Endometrial microvascular endothelial cells (primary cell): ENCODE measurements around the gene SNX32. TPM values are rescaled to one million over a fixed set of nuclear protein-coding genes. Genes with fewer than 3 reads are reported as not detected.

Experiments used
- in situ Hi-C: cut with HindIII; loops from 2 replicates; pipeline ENCODE4 v1.10.0; 2017; ENCODE audit warnings: low sequenced_read_pairs, low pct_unique_long_range_greater_than_20kb; ENCODE audit errors: inconsistent ontology term
- total RNA-seq: library from RNA; depleted of rRNA; stranded (reverse); fragments of >200 nt; gene quantifications from one replicate; pipeline ENCODE4 v1.2.3, GENCODE V29; 2015; ENCODE audit errors: inconsistent ontology term

The SNX32 gene
- total RNA-seq, 1 donor from 2014 or later = not detected

DNA sequence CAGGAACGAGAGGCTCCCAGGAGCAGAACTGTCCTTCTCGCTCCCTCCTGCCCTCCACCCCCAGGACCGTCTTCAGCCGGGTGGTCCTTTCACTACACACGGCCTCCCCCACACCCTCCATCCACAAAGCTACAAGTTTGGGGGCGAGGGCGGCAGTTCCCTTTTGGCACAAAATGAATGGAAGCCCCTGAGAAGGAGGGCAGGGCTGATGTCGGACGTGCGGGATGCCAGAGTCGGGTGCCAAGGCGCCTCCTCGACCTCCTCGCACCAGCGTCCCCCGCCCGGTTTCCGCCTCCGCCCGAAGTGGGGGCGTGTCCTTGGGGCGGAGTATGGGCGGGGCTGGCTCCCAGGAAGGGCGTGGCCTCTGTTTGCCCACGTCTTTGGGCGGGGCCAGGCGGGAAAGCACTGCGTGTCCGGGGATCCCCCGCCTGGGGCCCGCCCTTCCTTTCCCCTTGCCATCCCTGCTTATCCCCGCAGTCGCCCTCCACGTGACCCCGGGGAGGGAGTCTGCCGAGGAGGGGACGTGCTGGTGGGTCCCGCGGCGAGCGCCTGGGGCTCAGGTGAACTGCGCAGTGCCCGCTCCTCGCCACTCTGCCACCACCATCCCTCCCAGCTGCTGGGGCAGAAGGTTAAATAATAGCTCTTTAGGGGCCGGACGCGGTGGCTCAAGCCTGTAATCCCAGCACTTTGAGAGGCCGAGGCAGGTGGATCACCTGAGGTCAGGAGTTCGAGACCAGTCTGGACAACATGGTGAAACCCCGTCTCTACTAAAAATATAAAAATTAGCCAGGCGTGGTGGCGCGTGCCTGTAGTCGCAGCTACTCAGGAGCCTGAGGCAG is 39.8 kb downstream of the SNX32 start:
- in situ Hi-C loops = no loop called here

DNA sequence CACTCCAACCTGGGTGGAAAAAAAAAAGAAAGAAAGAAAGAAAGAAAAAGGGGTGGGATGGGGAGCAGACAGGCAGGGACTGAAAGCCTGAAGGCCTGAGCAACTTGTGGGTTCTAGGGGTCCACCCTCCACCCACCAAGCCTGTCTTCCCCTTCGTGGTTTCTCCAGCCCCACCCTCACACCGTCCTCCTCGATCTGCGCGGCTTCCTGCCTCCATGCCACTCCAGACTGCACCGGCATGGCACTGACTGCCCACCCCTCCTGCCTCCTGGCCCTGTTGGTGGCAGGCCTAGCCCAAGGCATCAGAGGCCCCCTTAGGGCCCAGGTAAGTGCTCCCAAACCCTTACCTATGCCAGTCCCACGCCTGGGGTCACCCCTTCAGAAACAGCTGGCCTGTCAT is 45.9 kb downstream of the SNX32 start, which contains the start of gene CTSW:
Gene CTSW (plus strand): TSS at position 221 of the 400 bp plus-strand sequence. CDS start 18 bp downstream, at position 239.
- in situ Hi-C loops = no loop called here

GRCh38 chr11:65880027-65880426 is 46.3 kb downstream of the SNX32 start:
- in situ Hi-C loops = no loop called here

- in situ Hi-C loops = no loop called here
Observed at GRCh38 chr11:65880844-65881421, 47.2 kb downstream of the SNX32 start.

- in situ Hi-C loops = no loop called here
Observed at GRCh38 chr11:65882120-65883057, 48.6 kb downstream of the SNX32 start.

DNA sequence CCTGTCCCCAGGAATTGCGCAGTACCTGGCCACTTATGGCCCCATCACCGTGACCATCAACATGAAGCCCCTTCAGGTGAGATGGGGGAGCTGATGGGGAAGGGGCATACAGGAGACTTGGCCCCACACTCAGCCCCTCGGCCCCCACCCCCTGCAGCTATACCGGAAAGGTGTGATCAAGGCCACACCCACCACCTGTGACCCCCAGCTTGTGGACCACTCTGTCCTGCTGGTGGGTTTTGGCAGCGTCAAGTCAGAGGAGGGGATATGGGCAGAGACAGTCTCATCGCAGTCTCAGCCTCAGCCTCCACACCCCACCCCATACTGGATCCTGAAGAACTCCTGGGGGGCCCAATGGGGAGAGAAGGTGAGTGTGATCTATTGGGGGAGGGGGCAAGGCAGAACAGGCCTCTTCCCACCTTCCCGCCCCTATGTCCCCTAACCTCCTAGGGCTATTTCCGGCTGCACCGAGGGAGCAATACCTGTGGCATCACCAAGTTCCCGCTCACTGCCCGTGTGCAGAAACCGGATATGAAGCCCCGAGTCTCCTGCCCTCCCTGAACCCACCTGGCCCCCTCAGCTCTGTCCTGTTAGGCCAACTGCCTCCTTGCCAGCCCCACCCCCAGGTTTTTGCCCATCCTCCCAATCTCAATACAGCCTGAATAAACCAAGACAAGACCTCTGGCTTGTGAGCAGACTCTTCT is 49.4 kb downstream of the SNX32 start:
- in situ Hi-C loops = no loop called here

GRCh38 chr11:65883786-65884715 is 50.3 kb downstream of the SNX32 start:
- in situ Hi-C loops = no loop called here

GRCh38 chr11:65884716-65885092 is 50.9 kb downstream of the SNX32 start:
- in situ Hi-C loops = no loop called here

DNA sequence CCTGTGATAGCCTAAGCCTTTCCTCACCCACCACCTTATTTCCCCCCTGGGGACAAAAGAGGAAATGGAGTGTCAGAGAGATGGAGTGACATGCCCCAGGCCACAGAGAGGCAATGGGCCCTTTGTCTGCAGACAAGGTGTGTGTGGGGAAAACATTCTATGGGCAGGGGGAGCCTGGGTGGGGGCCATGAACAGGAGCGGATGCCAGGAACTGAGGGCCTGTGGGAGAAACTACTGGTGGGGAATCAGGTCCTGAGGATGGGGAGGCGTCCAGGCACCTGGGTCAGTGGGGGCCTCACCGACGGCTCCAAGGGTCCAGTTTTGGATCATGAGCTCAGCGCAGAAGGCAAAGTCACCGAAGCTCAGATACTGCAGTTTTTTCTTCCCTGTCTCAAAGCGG is 51.5 kb downstream of the SNX32 start:
- in situ Hi-C loops = no loop called here

- in situ Hi-C loops = no loop called here
Observed at GRCh38 chr11:65885808-65886536, 52.2 kb downstream of the SNX32 start.

DNA sequence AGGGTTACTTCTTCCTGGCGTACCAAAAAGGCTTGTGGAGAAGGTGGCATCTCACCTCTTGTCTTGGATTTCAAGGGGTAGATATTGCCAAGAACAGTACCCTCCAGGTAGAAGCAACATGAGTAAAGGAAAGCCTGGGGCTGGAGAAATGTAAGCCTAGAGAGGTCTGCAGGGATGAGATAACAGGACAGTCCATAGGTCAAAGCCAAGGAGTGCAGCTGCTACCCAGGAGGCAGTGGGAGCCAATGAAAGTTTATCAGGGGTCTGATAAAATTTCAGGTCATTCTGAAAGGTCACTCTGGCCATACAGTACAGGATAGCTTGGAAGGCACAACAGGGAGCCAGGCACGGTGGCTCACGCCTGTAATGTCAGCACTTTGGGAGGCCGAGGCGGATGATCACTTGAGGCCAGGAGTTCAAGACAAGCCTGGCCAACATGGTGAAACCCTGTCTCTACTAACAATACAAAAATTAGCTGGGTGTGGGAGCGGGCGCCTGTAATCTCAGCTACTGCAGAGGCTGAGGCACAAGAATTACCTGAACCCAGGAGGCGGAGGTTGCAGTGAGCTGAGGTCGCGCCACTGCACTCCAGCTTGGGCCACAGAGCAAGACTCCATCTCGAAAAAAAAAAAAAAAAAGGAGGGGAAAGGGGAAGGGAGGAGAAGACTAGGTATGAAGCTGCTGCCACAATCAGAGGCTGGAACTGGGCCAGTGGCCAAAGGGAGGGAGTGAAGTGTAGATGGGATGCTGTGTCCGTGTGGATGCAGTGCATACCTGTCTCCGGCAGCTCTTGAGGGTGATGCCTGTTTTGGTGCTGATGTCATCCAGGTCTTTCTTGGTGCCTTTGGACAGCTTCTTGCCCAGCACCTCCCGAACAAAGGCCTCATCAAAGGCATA is 53.3 kb downstream of the SNX32 start:
- in situ Hi-C loops = no loop called here

- in situ Hi-C loops = no loop called here
Observed at GRCh38 chr11:65887723-65888162, 54.0 kb downstream of the SNX32 start.

DNA sequence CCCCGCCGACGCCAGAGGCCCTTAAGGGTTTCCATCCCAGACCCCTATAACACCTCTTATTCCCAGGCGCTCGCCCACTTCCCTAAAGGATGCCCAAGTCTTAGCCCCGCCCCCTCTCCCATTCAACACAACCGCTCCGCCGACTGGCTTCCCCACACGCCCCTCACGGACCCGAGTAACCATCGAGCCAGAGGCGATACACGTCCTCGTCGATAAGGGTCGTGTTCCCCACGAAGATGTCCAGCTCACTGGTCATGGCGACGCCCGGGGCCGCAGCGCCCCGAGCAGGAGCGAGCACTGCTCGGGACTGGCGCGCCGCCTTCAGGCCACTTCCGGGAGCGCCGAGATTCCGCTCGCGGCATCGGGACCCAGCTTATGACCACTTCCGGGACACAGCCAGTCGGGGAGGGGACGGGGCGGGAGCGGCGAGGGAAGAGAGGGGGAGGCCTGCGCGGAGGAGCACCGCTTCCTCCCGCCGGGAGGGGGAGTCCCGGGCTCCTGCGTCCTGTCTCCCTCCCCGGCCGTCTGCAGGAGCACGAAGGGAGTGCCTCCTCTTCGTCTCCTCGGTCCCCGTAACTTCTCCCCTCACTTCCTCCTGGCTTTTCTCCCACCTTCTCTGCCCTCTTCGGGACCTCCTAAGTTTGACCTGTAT is 54.5 kb downstream of the SNX32 start, which contains the start of gene FIBP:
Gene FIBP (minus strand): TSS at position 309 of the 652 bp plus-strand sequence. CDS start 53 bp downstream, at position 256.
- in situ Hi-C loops = no loop called here

- in situ Hi-C loops = no loop called here
Observed at GRCh38 chr11:65890324-65891218, 56.8 kb downstream of the SNX32 start, which contains the start of gene CCDC85B. TSS of gene CCDC85B (plus strand) at chr11:65890673. CDS start at chr11:65890784, 111 bp downstream.
